Esophagus squamous epithelium (tissue), 4 donors: ENCODE measurements around the gene KHNYN.

ENCODE experiments used
- CTCF ChIP-seq, 6 experiments: fragments of 450-650 bp in 4 of 6; fragments of 200-600 bp in 2 of 6; sonication (generic) in 2 of 6; IDR thresholded peaks; one replicate each; pipeline ENCODE4 v1.5.1; 2016 to 2019; ENCODE audit warnings: antibody characterized with exemption in 6 of 6, mild to moderate bottlenecking in 4 of 6, moderate library complexity in 4 of 6
- POLR2A ChIP-seq, 4 donors: fragments of 450-650 bp; IDR thresholded peaks; one replicate each; pipeline ENCODE4 v1.6.1; 2017; ENCODE audit warnings: antibody characterized with exemption in 4 of 4, mild to moderate bottlenecking in 4 of 4, moderate library complexity in 3 of 4

DNA sequence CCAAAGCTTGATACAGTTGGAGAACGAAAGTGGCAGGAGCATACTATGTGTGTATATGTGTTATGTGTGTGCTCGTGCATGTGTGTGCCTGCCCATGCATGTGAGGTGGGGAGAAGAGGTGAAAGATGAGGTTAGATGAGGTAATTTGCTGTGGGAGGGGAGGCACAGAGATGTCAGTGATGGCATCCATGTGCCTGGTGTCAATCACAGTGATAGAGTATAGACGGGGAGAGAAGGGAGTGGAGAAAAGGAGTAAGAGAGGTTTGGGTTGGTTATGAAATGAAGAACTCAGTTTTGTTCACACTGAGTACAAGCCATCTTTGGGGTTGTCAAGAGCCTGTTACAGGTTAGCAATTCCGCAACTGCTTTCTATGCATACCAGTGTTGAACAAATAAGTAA is 45.6 kb upstream of the KHNYN start:
- TF ChIP-seq CTCF (IDR thresholded peaks at IDR 0.05): no peak
- no peak for TF ChIP-seq POLR2A (IDR thresholded peaks at IDR 0.05)
